ENCODE data around the gene UBE2O. TPM values are rescaled to one million over a fixed set of nuclear protein-coding genes. Genes with fewer than 3 reads are reported as not detected.

The UBE2O gene
- total and polyA plus RNA-seq, 2 experiments from 2014 or later, result 30.4 to 79.4 TPM

DNA sequence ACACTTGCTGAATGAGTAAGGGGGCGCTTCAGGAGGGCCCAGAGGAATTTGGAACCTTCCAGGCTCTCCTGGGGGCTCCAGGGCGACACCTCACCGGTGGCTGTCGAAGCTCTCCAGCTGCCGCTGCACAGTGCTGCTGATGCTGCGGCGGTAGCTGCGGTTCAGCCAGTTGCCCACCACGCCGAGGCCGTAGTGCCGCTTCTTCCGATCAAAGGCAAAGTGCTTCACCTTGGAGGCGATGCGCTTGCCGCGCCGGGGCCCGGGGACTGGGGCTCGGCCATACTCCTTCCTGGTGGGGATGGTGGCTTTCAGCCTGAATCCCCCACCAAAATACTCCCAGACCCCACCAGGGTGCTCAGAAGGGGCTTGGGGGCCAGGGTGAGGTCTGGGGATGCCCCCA, 23.8 kb upstream of the UBE2O start:
- Histone ChIP-seq H3K9me2 (ENCODE audit: insufficient read depth) (no peaks in the 10 kb centered on the region), H3K79me2 (replicated peaks; ENCODE audit: insufficient read depth) (no peaks in the 10 kb centered on the region), H3F3A (replicated peaks; ENCODE audit: low read depth) (no peaks in the 10 kb centered on the region), H3K27ac (ENCODE audit: low read depth) (no peak overlapping the region), H3K4me3 (no peak overlapping the region), H3K4me1 (ENCODE audit: insufficient read depth) (no peaks in the 10 kb centered on the region), H3K27me3 (ENCODE audit: insufficient read depth) (no peaks in the 10 kb centered on the region), H3K36me3 (ENCODE audit: insufficient read depth) (no peaks in the 10 kb centered on the region), H2AFZ (no peak overlapping the region), H4K20me1 (replicated peaks; ENCODE audit: insufficient read depth) (no peaks in the 10 kb centered on the region), H3K4me2 (no peak overlapping the region)
- Mint-ChIP-seq H3K27ac (no peak overlapping the region), H3K27me3 (ENCODE audit: insufficient read depth, low read depth, poor library complexity) (peaks cover 9% of the 10 kb centered on the region), H3K36me3 (ENCODE audit: low read depth) (peaks cover 4% of the 10 kb centered on the region; the same call in 1 of the 3 replicates), H3K4me1 (no peaks in the 10 kb centered on the region; the same call in 2 of the 3 replicates), H3K9me3 (no peaks in the 10 kb centered on the region; the same call in 2 of the 3 replicates), H3K4me3 (no peak overlapping the region)
- ATAC-seq, result no peak
- no peak for TF ChIP-seq POLR2AphosphoS5 (IDR thresholded peaks at IDR 0.05; ENCODE audit: low read depth)
- TF ChIP-seq EZH2phosphoT487 (IDR thresholded peaks at IDR 0.05; ENCODE audit: unreplicated experiment), result no peak
- no peak for TF ChIP-seq ZNF462 (CRISPR knock-in tag; IDR thresholded peaks at IDR 0.05)
- no peak for TF ChIP-seq NANOG (IDR thresholded peaks at IDR 0.05; ENCODE audit: borderline replicate concordance)
- TF ChIP-seq CREB1 (CRISPR knock-in tag; IDR thresholded peaks at IDR 0.05; ENCODE audit: low read depth), result no peak
- no peak for DNase-seq (ENCODE audit: low spot score)

GRCh38 chr17:76475302-76475701, 22.4 kb upstream of the UBE2O start:
- Histone ChIP-seq H3K9me2 (ENCODE audit: insufficient read depth) (no peaks in the 10 kb centered on the region), H2AFZ (no peak overlapping the region), H3K79me2 (replicated peaks; ENCODE audit: insufficient read depth) (no peaks in the 10 kb centered on the region), H3K4me3 (no peak overlapping the region), H3K27me3 (ENCODE audit: insufficient read depth) (no peaks in the 10 kb centered on the region), H3K4me2 (no peak overlapping the region), H3K36me3 (ENCODE audit: insufficient read depth) (no peaks in the 10 kb centered on the region), H4K20me1 (replicated peaks; ENCODE audit: insufficient read depth) (no peaks in the 10 kb centered on the region), H3K27ac (ENCODE audit: low read depth) (no peak overlapping the region), H3K4me1 (ENCODE audit: insufficient read depth) (no peaks in the 10 kb centered on the region), H3F3A (replicated peaks; ENCODE audit: low read depth) (no peaks in the 10 kb centered on the region)
- ATAC-seq, result no peak
- TF ChIP-seq STAT1 (IDR thresholded peaks at IDR 0.05; ENCODE audit: unreplicated experiment) (no peak), EZH2phosphoT487 (IDR thresholded peaks at IDR 0.05; ENCODE audit: unreplicated experiment) (no peak), EZH2 (IDR thresholded peaks at IDR 0.05; ENCODE audit: low read depth, unreplicated experiment) (no peak)
- TF ChIP-seq, protein P1, sequence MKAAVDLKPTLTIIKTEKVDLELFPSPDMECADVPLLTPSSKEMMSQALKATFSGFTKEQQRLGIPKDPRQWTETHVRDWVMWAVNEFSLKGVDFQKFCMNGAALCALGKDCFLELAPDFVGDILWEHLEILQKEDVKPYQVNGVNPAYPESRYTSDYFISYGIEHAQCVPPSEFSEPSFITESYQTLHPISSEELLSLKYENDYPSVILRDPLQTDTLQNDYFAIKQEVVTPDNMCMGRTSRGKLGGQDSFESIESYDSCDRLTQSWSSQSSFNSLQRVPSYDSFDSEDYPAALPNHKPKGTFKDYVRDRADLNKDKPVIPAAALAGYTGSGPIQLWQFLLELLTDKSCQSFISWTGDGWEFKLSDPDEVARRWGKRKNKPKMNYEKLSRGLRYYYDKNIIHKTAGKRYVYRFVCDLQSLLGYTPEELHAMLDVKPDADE (IDR thresholded peaks at IDR 0.05), result no peak
- Mint-ChIP-seq H3K9me3 (no peaks in the 10 kb centered on the region; the same call in 1 of the 3 replicates), H3K4me1 (no peaks in the 10 kb centered on the region; the same call in 2 of the 3 replicates), H3K4me3 (no peak overlapping the region), H3K36me3 (ENCODE audit: low read depth) (peaks cover 7% of the 10 kb centered on the region; the same call in 1 of the 3 replicates), H3K27ac (no peak overlapping the region), H3K27me3 (ENCODE audit: insufficient read depth, low read depth, poor library complexity) (peaks cover 10% of the 10 kb centered on the region)
- no peak for DNase-seq (ENCODE audit: low spot score)

Measured in GM23338 (cell line).